Subcutaneous adipose tissue (tissue), 4 donors: ENCODE measurements around the gene ZNF689. TPM values are rescaled to one million over a fixed set of nuclear protein-coding genes. Genes with fewer than 3 reads are reported as not detected.

Experiments used
- CTCF ChIP-seq: fragments of 450-650 bp; IDR thresholded peaks from one replicate; pipeline ENCODE4 v1.5.1; 2016; ENCODE audit warnings: low read depth, mild to moderate bottlenecking, control low read depth, antibody characterized with exemption, moderate library complexity
- total RNA-seq, 4 donors: library from RNA; depleted of rRNA; stranded (reverse); fragments of >200 nt; gene quantifications; one replicate each; pipeline ENCODE4 v1.1.0, GENCODE V29; 2016

ZNF689 gene
- total RNA-seq, 4 donors from 2014 or later = 5.3 to 9.8 (median 7.4) TPM

- no peak for TF ChIP-seq CTCF
Measured at GRCh38 chr16:30615358-30616091, 5.3 kb upstream of the ZNF689 start.

GRCh38 chr16:30609002-30609925 lies 925 bp downstream of the ZNF689 start:
- TF ChIP-seq CTCF = no peak

- TF ChIP-seq CTCF = no peak
Measured at GRCh38 chr16:30606004-30606403, 4.2 kb downstream of the ZNF689 start.

GRCh38 chr16:30605158-30605557 lies 5.0 kb downstream of the ZNF689 start:
- no peak for TF ChIP-seq CTCF

GRCh38 chr16:30604316-30604947 lies 5.8 kb downstream of the ZNF689 start:
- TF ChIP-seq CTCF = no peak

- no peak for TF ChIP-seq CTCF
Measured at GRCh38 chr16:30603945-30604315, 6.3 kb downstream of the ZNF689 start.

GRCh38 chr16:30602616-30603277 lies 7.4 kb downstream of the ZNF689 start:
- no peak for TF ChIP-seq CTCF
